WERI-Rb-1 (cell line): Measurements from ENCODE around the gene SYNRG.

Source experiments
- DNase-seq: peaks from one replicate; pipeline ENCODE4 v3.0.0-alpha.2; 2020
- H3K27ac ChIP-seq: fragments of 250-450 bp; sonication (Bioruptor Pico); 2 replicates; pipeline ENCODE4 v1.5.1; 2020; ENCODE audit warnings: mild to moderate bottlenecking, moderate library complexity
- H3K27me3 ChIP-seq: fragments of 250-450 bp; sonication (Bioruptor Pico); 2 replicates; pipeline ENCODE4 v1.5.1; 2021; ENCODE audit warnings: mild to moderate bottlenecking, low read depth, moderate library complexity; ENCODE audit not compliant: insufficient read depth, severe bottlenecking
- H3K36me3 ChIP-seq: fragments of 250-450 bp; sonication (Bioruptor Pico); 2 replicates; pipeline ENCODE4 v1.5.1; 2020; ENCODE audit warnings: mild to moderate bottlenecking, moderate library complexity
- H3K4me3 ChIP-seq: 2 replicates; pipeline ENCODE4 v1.5.1; 2011; ENCODE audit warnings: low read depth, mild to moderate bottlenecking, control low read depth, low read length
- H3K9me3 ChIP-seq: fragments of 250-450 bp; sonication (Bioruptor Pico); 2 replicates; pipeline ENCODE4 v1.5.1; 2021; ENCODE audit warnings: mild to moderate bottlenecking, moderate library complexity; ENCODE audit not compliant: severe bottlenecking
- TF ChIP-seq, protein P1 (sequence below): IDR thresholded peaks from 2 replicates; pipeline ENCODE4 v1.5.1; 2011; ENCODE audit warnings: low read depth, mild to moderate bottlenecking, control low read depth, inconsistent platforms, low read length

SYNRG gene

DNA sequence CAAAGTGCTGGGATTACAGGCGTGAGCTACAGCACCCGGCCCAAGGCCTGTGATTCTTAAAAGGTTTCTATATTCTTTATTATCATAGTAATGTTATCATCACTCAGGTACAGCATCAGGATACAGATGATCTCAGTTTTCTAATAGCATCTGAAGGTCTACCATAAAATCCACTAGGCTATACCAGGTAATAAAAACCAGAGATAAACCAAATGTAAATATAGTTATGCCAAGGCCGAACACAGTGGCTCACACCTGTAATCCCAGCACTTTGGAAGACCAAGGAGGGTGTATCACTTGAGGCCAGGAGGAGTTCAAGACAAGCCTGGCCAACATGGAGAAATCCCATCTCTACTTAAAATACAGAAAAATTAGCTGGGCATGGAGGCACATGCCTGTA is 53.8 kb downstream of the SYNRG start:
- no peak for DNase-seq
- H3K27ac ChIP-seq = no peak overlapping the region
- peaks cover 44% of the 10 kb centered on the region for H3K36me3 ChIP-seq
- H3K4me3 ChIP-seq = no peak overlapping the region
- no peaks in the 10 kb centered on the region for H3K27me3 ChIP-seq
- TF ChIP-seq, protein P1, sequence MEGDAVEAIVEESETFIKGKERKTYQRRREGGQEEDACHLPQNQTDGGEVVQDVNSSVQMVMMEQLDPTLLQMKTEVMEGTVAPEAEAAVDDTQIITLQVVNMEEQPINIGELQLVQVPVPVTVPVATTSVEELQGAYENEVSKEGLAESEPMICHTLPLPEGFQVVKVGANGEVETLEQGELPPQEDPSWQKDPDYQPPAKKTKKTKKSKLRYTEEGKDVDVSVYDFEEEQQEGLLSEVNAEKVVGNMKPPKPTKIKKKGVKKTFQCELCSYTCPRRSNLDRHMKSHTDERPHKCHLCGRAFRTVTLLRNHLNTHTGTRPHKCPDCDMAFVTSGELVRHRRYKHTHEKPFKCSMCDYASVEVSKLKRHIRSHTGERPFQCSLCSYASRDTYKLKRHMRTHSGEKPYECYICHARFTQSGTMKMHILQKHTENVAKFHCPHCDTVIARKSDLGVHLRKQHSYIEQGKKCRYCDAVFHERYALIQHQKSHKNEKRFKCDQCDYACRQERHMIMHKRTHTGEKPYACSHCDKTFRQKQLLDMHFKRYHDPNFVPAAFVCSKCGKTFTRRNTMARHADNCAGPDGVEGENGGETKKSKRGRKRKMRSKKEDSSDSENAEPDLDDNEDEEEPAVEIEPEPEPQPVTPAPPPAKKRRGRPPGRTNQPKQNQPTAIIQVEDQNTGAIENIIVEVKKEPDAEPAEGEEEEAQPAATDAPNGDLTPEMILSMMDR = no peak
- no peaks in the 10 kb centered on the region for H3K9me3 ChIP-seq

DNA sequence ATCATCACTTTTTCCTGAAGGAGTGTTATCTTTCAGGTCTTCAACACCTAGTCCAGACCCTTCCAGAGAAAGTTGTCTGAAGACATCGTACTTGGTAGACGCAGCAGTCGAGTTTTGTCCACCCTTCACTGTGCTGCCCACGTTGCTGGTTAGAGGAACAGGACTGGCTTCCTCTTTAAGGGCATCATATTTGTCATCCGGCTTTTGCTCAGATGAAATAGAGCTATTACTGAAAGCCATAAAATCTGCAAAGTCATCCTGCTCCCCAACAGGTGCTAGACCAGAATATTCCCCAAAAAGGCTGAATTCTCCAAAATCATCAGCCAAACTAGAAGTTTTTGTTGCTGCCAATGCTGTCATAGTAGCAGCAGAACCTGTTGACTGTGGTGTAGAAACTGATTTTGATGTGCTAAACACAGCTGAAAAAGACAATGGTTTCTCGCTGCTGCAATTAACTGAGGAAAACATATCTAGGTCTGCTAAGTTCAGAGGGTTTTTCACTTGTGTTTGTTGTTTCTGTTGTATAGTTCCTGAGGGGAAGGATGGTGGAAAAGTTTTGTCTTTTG is 55.7 kb downstream of the SYNRG start:
- H3K4me3 ChIP-seq = no peak overlapping the region
- no peak overlapping the region for H3K27ac ChIP-seq
- DNase-seq = no peak
- TF ChIP-seq, protein P1 = no peak
- no peaks in the 10 kb centered on the region for H3K27me3 ChIP-seq
- H3K36me3 ChIP-seq = peaks cover 33% of the 10 kb centered on the region
- no peaks in the 10 kb centered on the region for H3K9me3 ChIP-seq

DNA sequence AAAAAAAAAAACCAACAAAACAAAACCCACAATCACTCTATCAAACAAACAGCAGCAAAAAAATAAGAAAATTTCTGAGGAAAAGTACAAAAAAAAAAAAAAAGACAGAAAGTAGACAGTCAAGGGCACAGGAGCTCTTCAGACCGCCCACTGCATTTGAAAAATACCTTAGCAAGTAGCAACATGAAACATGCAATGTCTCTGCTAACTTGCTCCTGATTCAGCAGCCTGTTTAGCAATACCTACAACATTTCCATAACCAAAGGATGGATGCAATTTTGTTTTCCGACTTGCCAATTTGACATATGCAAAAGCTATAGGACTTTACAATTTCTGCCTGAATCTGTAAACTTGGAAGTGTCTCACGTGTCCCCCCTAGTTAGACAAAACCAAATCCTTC is 57.4 kb downstream of the SYNRG start:
- TF ChIP-seq, protein P1 = no peak
- Histone ChIP-seq H3K36me3 (peaks cover 24% of the 10 kb centered on the region), H3K27ac (no peak overlapping the region), H3K9me3 (no peaks in the 10 kb centered on the region), H3K4me3 (no peak overlapping the region), H3K27me3 (no peaks in the 10 kb centered on the region)
- DNase-seq = no peak

DNA sequence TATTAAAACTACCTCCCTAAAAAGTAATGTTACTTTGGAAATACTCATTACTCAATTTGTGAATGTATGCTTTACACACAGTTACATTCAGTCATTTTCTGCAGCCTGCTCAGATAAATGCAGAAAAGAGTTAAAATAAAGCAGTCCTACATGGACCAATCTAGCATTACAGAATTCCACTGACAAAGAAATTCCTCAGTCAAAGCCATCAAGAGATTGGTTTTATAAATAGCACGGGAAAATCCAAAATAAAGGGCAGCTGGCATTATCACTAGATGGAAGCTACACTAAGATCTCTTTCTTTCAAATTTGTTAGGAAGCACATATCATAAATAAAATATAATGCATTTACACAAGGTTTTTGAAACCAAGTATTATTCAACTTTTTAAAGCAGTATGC is 61.2 kb downstream of the SYNRG start:
- Histone ChIP-seq H3K27me3 (no peaks in the 10 kb centered on the region), H3K27ac (no peak overlapping the region), H3K9me3 (no peaks in the 10 kb centered on the region), H3K36me3 (peaks cover 20% of the 10 kb centered on the region), H3K4me3 (no peak overlapping the region)
- DNase-seq = no peak
- TF ChIP-seq, protein P1 = no peak

DNA sequence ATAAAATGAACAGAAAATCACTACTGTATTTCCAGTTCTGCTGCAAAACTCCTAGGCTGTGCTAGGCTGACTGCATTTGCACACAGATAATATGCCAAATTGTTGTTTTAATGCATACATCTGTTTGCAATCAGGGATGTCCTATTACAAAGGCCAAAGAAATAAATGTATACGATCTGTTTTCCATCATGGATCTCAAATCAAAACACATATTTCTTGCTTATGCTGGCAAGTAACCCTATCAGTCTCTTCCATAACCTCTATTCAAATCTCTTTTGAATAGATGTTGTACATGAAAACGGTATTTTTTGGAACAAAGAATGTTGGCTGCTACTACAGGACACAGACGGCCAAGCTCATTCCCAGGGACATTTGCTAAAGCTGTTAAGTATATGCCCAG is 62.9 kb downstream of the SYNRG start:
- no peak for DNase-seq
- H3K9me3 ChIP-seq = no peaks in the 10 kb centered on the region
- peaks cover 25% of the 10 kb centered on the region for H3K36me3 ChIP-seq
- H3K27ac ChIP-seq = no peak overlapping the region
- TF ChIP-seq, protein P1 = no peak
- no peak overlapping the region for H3K4me3 ChIP-seq
- no peaks in the 10 kb centered on the region for H3K27me3 ChIP-seq

DNA sequence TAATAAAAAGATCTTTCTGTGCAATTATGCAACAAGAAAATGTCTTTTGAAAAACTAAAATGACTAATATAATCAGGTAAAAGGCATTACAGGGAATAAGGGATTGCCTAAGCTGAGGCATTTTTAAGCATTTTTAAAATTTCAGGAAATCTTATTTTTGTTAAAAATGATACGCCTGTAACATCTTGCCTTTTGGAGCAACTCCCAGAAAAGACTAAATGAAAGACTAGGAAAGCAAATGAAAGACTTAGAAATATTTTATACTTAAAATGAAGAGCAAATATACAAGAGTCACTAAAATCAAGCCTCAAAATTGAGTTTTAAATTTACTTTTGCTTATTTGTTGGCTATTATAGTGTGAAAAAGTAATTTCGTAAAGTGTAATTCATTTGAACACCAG is 63.7 kb downstream of the SYNRG start:
- no peak for DNase-seq
- H3K27ac ChIP-seq = no peak overlapping the region
- H3K4me3 ChIP-seq = no peak overlapping the region
- no peaks in the 10 kb centered on the region for H3K9me3 ChIP-seq
- peaks cover 33% of the 10 kb centered on the region for H3K36me3 ChIP-seq
- TF ChIP-seq, protein P1 = no peak
- no peaks in the 10 kb centered on the region for H3K27me3 ChIP-seq
